Vagina (tissue), 2 donors: Measurements from ENCODE around the gene HK3.

ENCODE experiments used
- CTCF ChIP-seq, 3 experiments: fragments of 450-650 bp in 2 of 3; fragments of 200-600 bp in 1 of 3; sonication (generic) in 1 of 3; IDR thresholded peaks; one replicate each; pipeline ENCODE4 v1.5.1; 2017 to 2019; ENCODE audit warnings: antibody characterized with exemption in 3 of 3, mild to moderate bottlenecking in 2 of 3, moderate library complexity in 2 of 3
- POLR2A ChIP-seq, 2 donors: fragments of 450-650 bp; IDR thresholded peaks; one replicate each; pipeline ENCODE4 v1.6.1; 2017; ENCODE audit warnings: antibody characterized with exemption in 2 of 2, mild to moderate bottlenecking in 2 of 2, moderate library complexity in 2 of 2
- POLR2AphosphoS5 ChIP-seq, 2 donors: sonication (generic); formaldehyde crosslinking; IDR thresholded peaks; one replicate each; pipeline ENCODE4 v1.9.0; 2017; ENCODE audit warnings: antibody characterized with exemption in 2 of 2, mild to moderate bottlenecking in 2 of 2, low read depth in 1 of 2; ENCODE audit not compliant: insufficient read depth in 1 of 2

- TF ChIP-seq CTCF (IDR thresholded peaks at IDR 0.05) = no peak
- TF ChIP-seq POLR2A (IDR thresholded peaks at IDR 0.05) = no peak
- no peak for TF ChIP-seq POLR2AphosphoS5 (IDR thresholded peaks at IDR 0.05; ENCODE audit: insufficient read depth in 1 of 2, low read depth in 1 of 2)
Measured at GRCh38 chr5:176878906-176879662, 20.1 kb downstream of the HK3 start.
